CD14-positive monocyte (primary cell): ENCODE measurements around the gene MST1R. TPM values are rescaled to one million over a fixed set of nuclear protein-coding genes. Genes with fewer than 3 reads are reported as not detected.
"Not testable (repeated sequence)": the region's sequence is repeated elsewhere in the genome, so short reads cannot be mapped to it uniquely, and the experiment has no call there.

ENCODE experiments used
- DNase-seq, 3 donors: peaks; one replicate each; pipeline ENCODE4 v3.0.0-alpha.2; 2011 to 2022
- H2AFZ ChIP-seq: 2 replicates; pipeline ENCODE4 v1.6.0; 2012; ENCODE audit warnings: mild to moderate bottlenecking, low read depth, low read length, inconsistent platforms; ENCODE audit not compliant: insufficient read depth, poor library complexity, severe bottlenecking
- H3K27ac ChIP-seq, 2 donors: 1 replicate in 1 of 2; 2 replicates in 1 of 2; pipeline ENCODE4 v1.5.1; 2012 to 2013; ENCODE audit warnings: low read length in 2 of 2, control low read depth in 1 of 2, inconsistent platforms in 1 of 2, low read depth in 1 of 2, mild to moderate bottlenecking in 1 of 2
- H3K27me3 ChIP-seq, 2 donors: one replicate each; pipeline versions ENCODE4 v1.6.0 to v1.6.1; 2011 to 2013; ENCODE audit warnings: low read length in 2 of 2; ENCODE audit not compliant: control insufficient read depth in 2 of 2, insufficient read depth in 2 of 2
- H3K36me3 ChIP-seq, 2 donors: replicated peaks in 1 of 2; 1 replicate in 1 of 2; 2 replicates in 1 of 2; pipeline versions ENCODE4 v1.5.1 to v1.6.1; 2012 to 2013; ENCODE audit warnings: low read length in 2 of 2, control low read depth in 1 of 2, inconsistent platforms in 1 of 2, mild to moderate bottlenecking in 1 of 2; ENCODE audit not compliant: insufficient read depth in 2 of 2, control insufficient read depth in 1 of 2
- H3K4me1 ChIP-seq, 2 donors: 1 replicate in 1 of 2; 2 replicates in 1 of 2; pipeline versions ENCODE4 v1.5.1 to v1.6.1; 2012 to 2013; ENCODE audit warnings: low read length in 2 of 2, control low read depth in 1 of 2, inconsistent platforms in 1 of 2, mild to moderate bottlenecking in 1 of 2, moderate library complexity in 1 of 2; ENCODE audit not compliant: insufficient read depth in 2 of 2, control insufficient read depth in 1 of 2
- H3K4me2 ChIP-seq: replicated peaks from 2 replicates; pipeline ENCODE3; 2012; ENCODE audit warnings: low read length, moderate library complexity, mild to moderate bottlenecking; ENCODE audit not compliant: poor library complexity, severe bottlenecking; ENCODE audit errors: extremely low read depth
- H3K4me3 ChIP-seq, 3 experiments: fragments of 200-600 bp in 1 of 3; sonication (generic) in 1 of 3; replicated peaks in 1 of 3; 1 replicate in 2 of 3; 2 replicates in 1 of 3; pipeline ENCODE4 v1.5.1; 2011 to 2013; ENCODE audit warnings: low read length in 3 of 3, mild to moderate bottlenecking in 3 of 3, control low read depth in 2 of 3, low read depth in 2 of 3, inconsistent platforms in 1 of 3, moderate library complexity in 1 of 3
- H3K79me2 ChIP-seq: 2 replicates; pipeline ENCODE4 v1.6.0; 2012; ENCODE audit warnings: mild to moderate bottlenecking, control low read depth, inconsistent platforms, low read length, moderate library complexity; ENCODE audit not compliant: insufficient read depth
- H3K9ac ChIP-seq: 2 replicates; pipeline ENCODE4 v1.6.0; 2017; ENCODE audit warnings: low read length, mild to moderate bottlenecking; ENCODE audit not compliant: insufficient read depth, poor library complexity, severe bottlenecking
- H3K9me3 ChIP-seq, 2 donors: replicated peaks in 1 of 2; 1 replicate in 1 of 2; 2 replicates in 1 of 2; pipeline versions ENCODE4 v1.5.1 to v1.6.1; 2012 to 2013; ENCODE audit warnings: low read length in 2 of 2, control low read depth in 1 of 2; ENCODE audit not compliant: control insufficient read depth in 1 of 2, insufficient read depth in 1 of 2
- H4K20me1 ChIP-seq: 2 replicates; pipeline ENCODE4 v1.6.0; 2012; ENCODE audit warnings: mild to moderate bottlenecking, low read length, control low read depth, moderate library complexity; ENCODE audit not compliant: insufficient read depth
- H3K27ac Mint-ChIP-seq, 7 donors: one replicate each; pipeline ENCODE4 v1.8.0; 2020; ENCODE audit warnings: mild to moderate bottlenecking in 7 of 7, mixed read lengths in 7 of 7, moderate library complexity in 6 of 7, inconsistent platforms in 2 of 7
- H3K27me3 Mint-ChIP-seq, 3 donors: one replicate each; pipeline ENCODE4 v1.8.0; 2021 to 2022; ENCODE audit warnings: low read depth in 3 of 3, mild to moderate bottlenecking in 3 of 3, mixed read lengths in 3 of 3, moderate library complexity in 3 of 3, inconsistent platforms in 1 of 3
- H3K36me3 Mint-ChIP-seq, 2 donors: one replicate each; pipeline ENCODE4 v1.8.0; 2020; ENCODE audit warnings: mixed read lengths in 2 of 2, inconsistent platforms in 1 of 2, mild to moderate bottlenecking in 1 of 2
- H3K4me1 Mint-ChIP-seq: one replicate; pipeline ENCODE4 v1.8.0; 2020; ENCODE audit warnings: mild to moderate bottlenecking, mixed read lengths
- H3K4me3 Mint-ChIP-seq, 2 donors: one replicate each; pipeline ENCODE4 v1.8.0; 2020; ENCODE audit warnings: mild to moderate bottlenecking in 2 of 2, mixed read lengths in 2 of 2, moderate library complexity in 1 of 2
- H3K9me3 Mint-ChIP-seq, 7 donors: one replicate each; pipeline ENCODE4 v1.8.0; 2020 to 2022; ENCODE audit warnings: mixed read lengths in 7 of 7, mild to moderate bottlenecking in 6 of 7, moderate library complexity in 6 of 7, inconsistent platforms in 2 of 7
- CTCF ChIP-seq: fragments of 200-600 bp; IDR thresholded peaks from one replicate; pipeline ENCODE4 v1.8.0; 2022; ENCODE audit warnings: antibody characterized with exemption, mild to moderate bottlenecking
- WGBS: methylation state at CpG from one replicate; pipeline ENCODE4 v1.1.5; 2013; ENCODE audit warnings: missing lambda C conversion rate; ENCODE audit not compliant: insufficient coverage; 5-methylcytosine and 5-hydroxymethylcytosine counted together
- intact Hi-C, 2 donors: fragments of 100-400 bp; cut with micrococcal nuclease; formaldehyde crosslinking; loops; one replicate each; pipeline versions ENCODE4 v1.15.0 to v1.15.1; 2023
- polyA plus RNA-seq, 3 donors: library from polyadenylated mRNA; depleted of rRNA in 1 of 3; unstranded in 2 of 3; stranded (reverse) in 1 of 3; fragments of 300-500 nt in 2 of 3; fragments of >200 nt in 1 of 3; fragmentation: Illumina TruSeq in 2 of 3; gene quantifications; 1 replicate in 2 of 3; 2 replicates in 1 of 3; pipeline ENCODE4 v1.2.3, GENCODE V29; 2012 to 2021

MST1R gene
- polyA plus RNA-seq, 3 donors, result 0.25 TPM; not detected in 2

- Mint-ChIP-seq H3K4me1 (peaks cover 17% of the 10 kb centered on the region), H3K4me3 (no peak overlapping the region), H3K27ac (peak overlapping the region in 1 of 7 donors; percentile 33), H3K27me3 (peaks cover 0 to 4% (median 0%) of the 10 kb centered on the region in 3 donors), H3K9me3 (no peaks in the 10 kb centered on the region), H3K36me3 (peaks cover 31 to 36% of the 10 kb centered on the region in 2 donors)
- no peak overlapping the region for H3K4me2 ChIP-seq
- no peak overlapping the region for H3K9ac ChIP-seq
- DNase-seq, result no peak
- no peak overlapping the region for H3K4me3 ChIP-seq
- TF ChIP-seq CTCF, result no peak
- peaks cover 14 to 39% of the 10 kb centered on the region in 2 donors for H3K36me3 ChIP-seq
- H2AFZ ChIP-seq, result no peak overlapping the region
- intact Hi-C loops, result no loop called here
- no peaks in the 10 kb centered on the region for H4K20me1 ChIP-seq
- H3K4me1 ChIP-seq, result peaks cover 17 to 21% of the 10 kb centered on the region in 2 donors
- no peaks in the 10 kb centered on the region for H3K9me3 ChIP-seq
- H3K27me3 ChIP-seq, result no peaks in the 10 kb centered on the region
- 95% methylated on average over 7 of the region's 14 CpGs for WGBS
- no peak overlapping the region for H3K27ac ChIP-seq
- H3K79me2 ChIP-seq, result no peaks in the 10 kb centered on the region
Observed at GRCh38 chr3:49908373-49909199, 4.9 kb upstream of the MST1R start.

GRCh38 chr3:49906073-49906743, 2.5 kb upstream of the MST1R start:
- Histone ChIP-seq H3K4me1 (peaks cover 19 to 25% of the 10 kb centered on the region in 2 donors), H4K20me1 (no peaks in the 10 kb centered on the region), H3K27me3 (no peaks in the 10 kb centered on the region), H3K36me3 (peaks cover 6 to 27% of the 10 kb centered on the region in 2 donors), H3K4me2 (peak overlapping the region; percentile 67), H3K4me3 (peak overlapping the region in 1 of 3 experiments; percentile 63), H3K9ac (peak overlapping the region; percentile 7), H3K79me2 (no peaks in the 10 kb centered on the region), H2AFZ (peak overlapping the region; percentile 65), H3K9me3 (no peaks in the 10 kb centered on the region), H3K27ac (no peak overlapping the region)
- Mint-ChIP-seq H3K27me3 (peaks cover 0 to 6% (median 0%) of the 10 kb centered on the region in 3 donors), H3K4me1 (peaks cover 21% of the 10 kb centered on the region), H3K4me3 (peak overlapping the region; percentile 55 to 79), H3K27ac (peak overlapping the region in 2 of 7 donors; percentile 42 to 73), H3K36me3 (peaks cover 18 to 21% of the 10 kb centered on the region in 2 donors), H3K9me3 (no peaks in the 10 kb centered on the region)
- DNase-seq, result peak in 2 of 3 donors; percentile 9 to 13
- intact Hi-C loops, result no loop called here
- peak; percentile 68 for TF ChIP-seq CTCF
- WGBS, result 43% methylated on average over 5 of the region's 15 CpGs

GRCh38 chr3:49904448-49904847, 775 bp upstream of the MST1R start:
- H3K36me3 Mint-ChIP-seq, H3K9me3 Mint-ChIP-seq, H3K27me3 Mint-ChIP-seq, intact Hi-C loops, DNase-seq, H3K27ac ChIP-seq, H3K4me3 ChIP-seq, H3K79me2 ChIP-seq, H3K9me3 ChIP-seq, H4K20me1 ChIP-seq, H3K4me2 ChIP-seq, H3K9ac ChIP-seq, H3K27ac Mint-ChIP-seq, H3K27me3 ChIP-seq: not testable (repeated sequence)
- Mint-ChIP-seq H3K4me1 (peaks cover 21% of the 10 kb centered on the region), H3K4me3 (peak overlapping the region in 1 of 2 donors; percentile 79)
- Histone ChIP-seq H3K4me1 (peaks cover 19 to 25% of the 10 kb centered on the region in 2 donors), H2AFZ (peak overlapping the region; percentile 97), H3K36me3 (peaks cover 4 to 12% of the 10 kb centered on the region in 2 donors)
- WGBS, result 98% methylated on average over 8 of the region's 13 CpGs
